CD4-positive, alpha-beta T cell (primary cell): Measurements from ENCODE around the gene CEP170. TPM values are rescaled to one million over a fixed set of nuclear protein-coding genes. Genes with fewer than 3 reads are reported as not detected.
A peak's percentile ranks its signal among the peaks of the same experiment; 100 is the strongest.

Experiments used
- ATAC-seq: fragments of 200-7000 bp; cut with Tn5 transposase; one replicate; pipeline ENCODE4 v1.10.0; 2022; ENCODE audit warnings: mild to moderate bottlenecking; ENCODE audit not compliant: poor library complexity
- CTCF ChIA-PET: fragments of 350-600 bp; sonication (Branson Sonifier 250); formaldehyde crosslinking; loops from one replicate; lab custom pipeline; 2021; ENCODE audit warnings: antibody characterized with exemption, inconsistent platforms; lab: Charles Lee
- POLR2A ChIA-PET: fragments of 350-600 bp; sonication (Branson Sonifier 250); formaldehyde crosslinking; loops from one replicate; lab custom pipeline; 2021; ENCODE audit warnings: antibody characterized with exemption, inconsistent platforms; lab: Charles Lee
- DNase-seq, 14 experiments: peaks; one replicate each; pipeline ENCODE4 v3.0.0-alpha.2; 2013 to 2020; ENCODE audit warnings: mixed read lengths in 2 of 14
- H3K27ac ChIP-seq, 2 donors: one replicate each; pipeline versions ENCODE4 v1.5.1 to v1.7.0; 2013; ENCODE audit warnings: low read length in 2 of 2, low read depth in 1 of 2, mild to moderate bottlenecking in 1 of 2
- H3K27me3 ChIP-seq, 2 experiments: 1 replicate in 1 of 2; 2 replicates in 1 of 2; pipeline versions ENCODE4 v1.6.1 to v1.7.0; 2013; ENCODE audit warnings: low read length in 2 of 2, control low read depth in 1 of 2, mild to moderate bottlenecking in 1 of 2, moderate library complexity in 1 of 2; ENCODE audit not compliant: insufficient read depth in 2 of 2, control insufficient read depth in 1 of 2
- H3K36me3 ChIP-seq: one replicate; pipeline ENCODE4 v1.6.1; 2013; ENCODE audit warnings: low read length, control low read depth; ENCODE audit not compliant: insufficient read depth
- H3K4me1 ChIP-seq: one replicate; pipeline ENCODE4 v1.6.1; 2013; ENCODE audit warnings: low read length, control low read depth; ENCODE audit not compliant: insufficient read depth
- H3K4me3 ChIP-seq: one replicate; pipeline ENCODE4 v1.5.1; 2013; ENCODE audit warnings: mild to moderate bottlenecking, low read length, moderate library complexity
- H3K9me3 ChIP-seq, 2 experiments: 1 replicate in 1 of 2; 2 replicates in 1 of 2; pipeline versions ENCODE4 v1.6.1 to v1.7.0; 2013; ENCODE audit warnings: low read length in 2 of 2, mild to moderate bottlenecking in 2 of 2, control low read depth in 1 of 2, moderate library complexity in 1 of 2; ENCODE audit not compliant: control insufficient read depth in 1 of 2, insufficient read depth in 1 of 2
- H3K27ac Mint-ChIP-seq: one replicate; pipeline ENCODE4 v1.8.0; 2020; ENCODE audit warnings: mixed read lengths
- H3K27me3 Mint-ChIP-seq: one replicate; pipeline ENCODE4 v1.8.0; 2021; ENCODE audit warnings: mixed read lengths
- H3K36me3 Mint-ChIP-seq: one replicate; pipeline ENCODE4 v1.8.0; 2021; ENCODE audit warnings: low read depth, mixed read lengths
- H3K4me1 Mint-ChIP-seq: one replicate; pipeline ENCODE4 v1.8.0; 2021; ENCODE audit warnings: low read depth, mixed read lengths
- H3K4me3 Mint-ChIP-seq: one replicate; pipeline ENCODE4 v1.8.0; 2020; ENCODE audit warnings: mild to moderate bottlenecking, mixed read lengths
- H3K9me3 Mint-ChIP-seq: one replicate; pipeline ENCODE4 v1.8.0; 2020; ENCODE audit warnings: mixed read lengths
- CTCF ChIP-seq: fragments of 200-600 bp; IDR thresholded peaks from one replicate; pipeline ENCODE4 v1.8.0; 2022; ENCODE audit warnings: antibody characterized with exemption, mild to moderate bottlenecking
- intact Hi-C, 2 experiments: fragments of 100-400 bp; cut with DNase I in 1 of 2; cut with micrococcal nuclease in 1 of 2; formaldehyde crosslinking; loops; one replicate each; pipeline versions ENCODE4 v1.15.1 to v1.9.0; 2023 to 2025; cut with DNase I, micrococcal nuclease
- polyA plus RNA-seq, 2 donors: library from polyadenylated mRNA; unstranded; fragments of 120-200 nt; gene quantifications; one replicate each; pipeline ENCODE4 v1.2.1, GENCODE V29; 2013
- total RNA-seq, 174 experiments: library from RNA in 2 of 174; stranded (reverse) in 2 of 174; gene quantifications; one replicate each; pipeline ENCODE4 v1.2.3 and lab custom pipeline; 2021 to 2026

CEP170 gene
- total RNA-seq = 10 to 100 TPM; 34.7 to 38.2 TPM
- 26.4 TPM for polyA plus RNA-seq (2013, experiment 1 of 2)
- 20.9 TPM for polyA plus RNA-seq (2013, experiment 2 of 2)
- total RNA-seq (lab: John Stamatoyannopoulos, UW) = 25.7 to 89.3 (median 51.1) reads per million in 172 experiments

- Mint-ChIP-seq H3K27me3 (no peaks in the 10 kb centered on the region), H3K36me3 (peaks cover 19% of the 10 kb centered on the region), H3K27ac (peak within 1 kb of the TSS; percentile 100), H3K4me3 (peak within 1 kb of the TSS; percentile 98), H3K4me1 (peaks cover 61% of the 10 kb centered on the region), H3K9me3 (no peaks in the 10 kb centered on the region)
- ChIA-PET POLR2A (interaction anchor here (0.6 to 3.0 kb wide), 35 partner anchors 7 to 1736 kb away, joined by 3 to 31 read pairs (median 6); partner anchors contain the start of genes ADSS2, CATSPERE, CHML and COX20), CTCF (interaction anchor here (1.0 to 2.4 kb wide), 3 partner anchors 20 to 793 kb away, joined by 3 to 10 read pairs (median 4); no protein-coding TSS in a partner anchor)
- intact Hi-C loops = loop anchor here (2.0 to 10.0 kb wide), 12 partner anchors 38 to 1738 kb away; partner anchors contain the start of genes ADSS2 (in 2 of the 2), COX20 (in 1 of the 2), DESI2 (in 1 of the 2) and FH (in 1 of the 2)
- H3K9me3 ChIP-seq = no peaks in the 10 kb centered on the region
- DNase-seq (peak; percentile 76 to 97 (median 86)), ATAC-seq (peak; percentile 60)
- H3K4me3 ChIP-seq = peak within 1 kb of the TSS; percentile 99
- no peak for TF ChIP-seq CTCF
- H3K36me3 ChIP-seq = no peaks in the 10 kb centered on the region
- no peaks in the 10 kb centered on the region for H3K27me3 ChIP-seq
- H3K27ac ChIP-seq = peak within 1 kb of the TSS; percentile 97 to 99
- H3K4me1 ChIP-seq = peaks cover 20% of the 10 kb centered on the region
Observed at GRCh38 chr1:243254927-243255790, at the start of gene CEP170. TSS of gene CEP170 (minus strand) at chr1:243255281. CDS start at chr1:243225280, 30,001 bp downstream.

- intact Hi-C loops = no loop called here
- DNase-seq = no peak
- Histone ChIP-seq H3K27ac (no peak overlapping the region), H3K36me3 (no peaks in the 10 kb centered on the region), H3K9me3 (peaks cover 0 to 17% of the 10 kb centered on the region in 2 experiments), H3K4me3 (no peak overlapping the region), H3K4me1 (no peaks in the 10 kb centered on the region), H3K27me3 (no peaks in the 10 kb centered on the region)
- ChIA-PET POLR2A (no interaction called here), CTCF (no interaction called here)
- H3K9me3 Mint-ChIP-seq = peaks cover 8% of the 10 kb centered on the region
- ATAC-seq = no peak
- peaks cover 76% of the 10 kb centered on the region for H3K36me3 Mint-ChIP-seq
- no peak for TF ChIP-seq CTCF
- H3K4me3 Mint-ChIP-seq = no peak overlapping the region
- H3K27me3 Mint-ChIP-seq = no peaks in the 10 kb centered on the region
- H3K27ac Mint-ChIP-seq = no peak overlapping the region
- no peaks in the 10 kb centered on the region for H3K4me1 Mint-ChIP-seq
Observed at GRCh38 chr1:243301059-243301458, 46.0 kb upstream of the CEP170 start.

- ATAC-seq = no peak
Observed at GRCh38 chr1:243299069-243299468, 44.0 kb upstream of the CEP170 start.

More at GRCh38 chr1:243299069-243299468, 44.0 kb upstream of the CEP170 start:
- ChIA-PET CTCF (no interaction called here), POLR2A (no interaction called here)
- peaks cover under 1 to 25% of the 10 kb centered on the region in 2 experiments for H3K9me3 ChIP-seq
- Mint-ChIP-seq H3K4me1 (no peaks in the 10 kb centered on the region), H3K27me3 (no peaks in the 10 kb centered on the region), H3K9me3 (peaks cover 16% of the 10 kb centered on the region), H3K27ac (no peak overlapping the region), H3K4me3 (no peak overlapping the region), H3K36me3 (peaks cover 94% of the 10 kb centered on the region)
- no peaks in the 10 kb centered on the region for H3K4me1 ChIP-seq
- no peak overlapping the region for H3K4me3 ChIP-seq
- DNase-seq = no peak
- intact Hi-C loops = no loop called here
- H3K27ac ChIP-seq = no peak overlapping the region
- H3K36me3 ChIP-seq = no peaks in the 10 kb centered on the region
- no peak for TF ChIP-seq CTCF
- H3K27me3 ChIP-seq = no peaks in the 10 kb centered on the region
